Suprapubic skin (tissue), 4 donors: ENCODE results near the gene FOXN3. TPM values are rescaled to one million over a fixed set of nuclear protein-coding genes. Genes with fewer than 3 reads are reported as not detected.

Source experiments
- DNase-seq, 2 donors: peaks; one replicate each; pipeline ENCODE4 v3.0.0-alpha.2; 2019; ENCODE audit warnings: low spot score in 2 of 2
- H3K27ac ChIP-seq: fragments of 200-600 bp; sonication (generic); one replicate; pipeline ENCODE4 v1.5.1; 2019
- H3K27me3 ChIP-seq: fragments of 200-600 bp; sonication (generic); one replicate; pipeline ENCODE4 v1.5.1; 2019
- H3K36me3 ChIP-seq: fragments of 200-600 bp; sonication (generic); one replicate; pipeline ENCODE4 v1.5.1; 2019
- H3K4me1 ChIP-seq: fragments of 200-600 bp; sonication (generic); one replicate; pipeline ENCODE4 v1.5.1; 2019
- H3K4me3 ChIP-seq: fragments of 200-600 bp; sonication (generic); one replicate; pipeline ENCODE4 v1.5.1; 2019; ENCODE audit warnings: mild to moderate bottlenecking
- H3K9me3 ChIP-seq: fragments of 200-600 bp; sonication (generic); one replicate; pipeline ENCODE4 v1.5.1; 2019
- CTCF ChIP-seq, 2 donors: fragments of 200-600 bp in 1 of 2; fragments of 450-650 bp in 1 of 2; sonication (generic) in 1 of 2; IDR thresholded peaks; one replicate each; pipeline ENCODE4 v1.5.1; 2016 to 2019; ENCODE audit warnings: antibody characterized with exemption in 2 of 2, mild to moderate bottlenecking in 1 of 2, moderate library complexity in 1 of 2
- EP300 ChIP-seq: sonication (generic); formaldehyde crosslinking; IDR thresholded peaks from one replicate; pipeline ENCODE4 v1.6.1; 2017; ENCODE audit warnings: antibody characterized with exemption
- POLR2A ChIP-seq, 2 donors: fragments of 450-650 bp; IDR thresholded peaks; one replicate each; pipeline ENCODE4 v1.6.1; 2017; ENCODE audit warnings: antibody characterized with exemption in 2 of 2, mild to moderate bottlenecking in 2 of 2, moderate library complexity in 2 of 2
- POLR2AphosphoS5 ChIP-seq, 3 donors: sonication (generic); formaldehyde crosslinking; IDR thresholded peaks; one replicate each; pipeline ENCODE4 v1.6.1; 2017; ENCODE audit warnings: antibody characterized with exemption in 3 of 3
- WGBS: methylation state at CpG from one replicate; pipeline ENCODE4 v1.1.5; 2018; 5-methylcytosine and 5-hydroxymethylcytosine counted together
- total RNA-seq, 4 donors: library from RNA; depleted of rRNA; stranded (reverse); fragments of >200 nt; gene quantifications; one replicate each; pipeline ENCODE4 v1.1.0, GENCODE V29; 2016

The FOXN3 gene
- total RNA-seq, 4 donors from 2014 or later: 117 to 272 (median 172) TPM

GRCh38 chr14:89260898-89261297 is 156.1 kb downstream of the FOXN3 start:
- H3K27me3 ChIP-seq: no peaks in the 10 kb centered on the region

GRCh38 chr14:89259951-89260609 is 157.0 kb downstream of the FOXN3 start:
- Histone ChIP-seq H3K27ac (no peak overlapping the region), H3K27me3 (no peaks in the 10 kb centered on the region), H3K4me1 (peaks cover 5% of the 10 kb centered on the region), H3K9me3 (no peaks in the 10 kb centered on the region), H3K4me3 (no peak overlapping the region), H3K36me3 (peaks cover 7% of the 10 kb centered on the region)
- TF ChIP-seq EP300: no peak
- no peak for TF ChIP-seq POLR2AphosphoS5 (IDR thresholded peaks at IDR 0.05)
- no peak for TF ChIP-seq POLR2A (IDR thresholded peaks at IDR 0.05)
- no peak for TF ChIP-seq CTCF (IDR thresholded peaks at IDR 0.05)
- WGBS: 82% methylated on average over 11 of the region's 15 CpGs
- DNase-seq: no peak

More at GRCh38 chr14:89260898-89261297, 156.1 kb downstream of the FOXN3 start:
- no peak for TF ChIP-seq POLR2AphosphoS5 (IDR thresholded peaks at IDR 0.05)
- TF ChIP-seq EP300: no peak
- H3K36me3 ChIP-seq: peaks cover 7% of the 10 kb centered on the region
- DNase-seq: no peak
- H3K9me3 ChIP-seq: no peaks in the 10 kb centered on the region
- no peak overlapping the region for H3K27ac ChIP-seq
- 100% methylated on average over 1 of the region's 1 CpG for WGBS
- H3K4me3 ChIP-seq: no peak overlapping the region
- H3K4me1 ChIP-seq: peaks cover under 1% of the 10 kb centered on the region

- WGBS: 86% methylated on average over 6 of the region's 6 CpGs
These were observed 158.2 kb downstream of the FOXN3 start for GRCh38 chr14:89258728-89259273.

GRCh38 chr14:89256951-89257350 is 160.1 kb downstream of the FOXN3 start:
- Histone ChIP-seq H3K27me3 (no peaks in the 10 kb centered on the region), H3K9me3 (no peaks in the 10 kb centered on the region), H3K4me3 (no peak overlapping the region), H3K36me3 (peaks cover 7% of the 10 kb centered on the region), H3K4me1 (peaks cover 5% of the 10 kb centered on the region), H3K27ac (no peak overlapping the region)
- DNase-seq: no peak
- WGBS: 77% methylated on average over 1 of the region's 1 CpG
- TF ChIP-seq CTCF (IDR thresholded peaks at IDR 0.05): no peak

More at GRCh38 chr14:89258728-89259273, 158.2 kb downstream of the FOXN3 start:
- no peak overlapping the region for H3K4me3 ChIP-seq
- peaks cover 7% of the 10 kb centered on the region for H3K36me3 ChIP-seq
- no peak for TF ChIP-seq EP300
- TF ChIP-seq POLR2AphosphoS5 (IDR thresholded peaks at IDR 0.05): no peak
- TF ChIP-seq POLR2A (IDR thresholded peaks at IDR 0.05): no peak
- TF ChIP-seq CTCF (IDR thresholded peaks at IDR 0.05): no peak
- peaks cover 5% of the 10 kb centered on the region for H3K4me1 ChIP-seq
- H3K27ac ChIP-seq: no peak overlapping the region
- H3K27me3 ChIP-seq: no peaks in the 10 kb centered on the region
- no peaks in the 10 kb centered on the region for H3K9me3 ChIP-seq
- DNase-seq: no peak

GRCh38 chr14:89256283-89256682 is 160.8 kb downstream of the FOXN3 start:
- H3K27me3 ChIP-seq: no peaks in the 10 kb centered on the region
- H3K27ac ChIP-seq: no peak overlapping the region
- H3K9me3 ChIP-seq: no peaks in the 10 kb centered on the region
- H3K4me3 ChIP-seq: no peak overlapping the region
- H3K4me1 ChIP-seq: peaks cover 5% of the 10 kb centered on the region
- 85% methylated on average over 8 of the region's 8 CpGs for WGBS
- peaks cover 7% of the 10 kb centered on the region for H3K36me3 ChIP-seq
- no peak for DNase-seq
- TF ChIP-seq POLR2A (IDR thresholded peaks at IDR 0.05) (no peak), EP300 (no peak), CTCF (IDR thresholded peaks at IDR 0.05) (no peak), POLR2AphosphoS5 (IDR thresholded peaks at IDR 0.05) (no peak)
